Gastrocnemius medialis (tissue), 4 donors: ENCODE results near the gene ANTKMT. TPM values are rescaled to one million over a fixed set of nuclear protein-coding genes. Genes with fewer than 3 reads are reported as not detected.

ENCODE experiments used
- ATAC-seq, 2 donors: fragments of 150-250 bp; one replicate each; pipeline ENCODE4 v1.9.1; 2016
- DNase-seq, 2 donors: peaks; one replicate each; pipeline ENCODE4 v3.0.0-alpha.2; 2019
- H3K27ac ChIP-seq, 4 donors: fragments of 200-600 bp; sonication (generic); 1 replicate in 1 of 4; 2 replicates in 3 of 4; pipeline ENCODE4 v1.5.1; 2016 to 2018; ENCODE audit warnings: mild to moderate bottlenecking in 2 of 4, moderate library complexity in 1 of 4
- H3K27me3 ChIP-seq, 3 donors: fragments of 200-600 bp; sonication (generic) in 2 of 3; 1 replicate in 1 of 3; 2 replicates in 2 of 3; pipeline versions ENCODE4 v1.5.1 to v1.6.0; 2016 to 2019; ENCODE audit warnings: mild to moderate bottlenecking in 1 of 3, moderate library complexity in 1 of 3
- H3K36me3 ChIP-seq, 2 donors: fragments of 200-600 bp; sonication (generic) in 1 of 2; one replicate each; pipeline ENCODE4 v1.5.1; 2017 to 2018
- H3K4me1 ChIP-seq, 2 donors: fragments of 200-600 bp; sonication (generic) in 1 of 2; one replicate each; pipeline ENCODE4 v1.5.1; 2016 to 2017; ENCODE audit warnings: mild to moderate bottlenecking in 2 of 2
- H3K4me3 ChIP-seq, 4 donors: fragments of 200-600 bp; sonication (generic) in 3 of 4; 1 replicate in 1 of 4; 2 replicates in 3 of 4; pipeline ENCODE4 v1.5.1; 2016 to 2019; ENCODE audit warnings: mild to moderate bottlenecking in 2 of 4
- H3K9me3 ChIP-seq, 3 donors: fragments of 200-600 bp; sonication (generic) in 2 of 3; 1 replicate in 1 of 3; 2 replicates in 2 of 3; pipeline ENCODE4 v1.5.1; 2016 to 2019
- CTCF ChIP-seq, 5 experiments: fragments of 450-650 bp in 3 of 5; fragments of 200-600 bp in 2 of 5; sonication (generic) in 2 of 5; IDR thresholded peaks in 4 of 5; conservative IDR thresholded peaks in 1 of 5; 1 replicate in 4 of 5; 2 replicates in 1 of 5; pipeline ENCODE4 v1.5.1; 2016 to 2019; ENCODE audit warnings: antibody characterized with exemption in 5 of 5, mild to moderate bottlenecking in 3 of 5, moderate library complexity in 3 of 5
- POLR2A ChIP-seq, 2 donors: fragments of 450-650 bp; IDR thresholded peaks; one replicate each; pipeline ENCODE4 v1.6.1; 2017; ENCODE audit warnings: antibody characterized with exemption in 2 of 2, mild to moderate bottlenecking in 2 of 2, moderate library complexity in 2 of 2
- in situ Hi-C, 4 donors: fragments of 200-750 bp; cut with MboI; loops; one replicate each; pipeline versions ENCODE4 v1.15.0 to v1.8.0; 2017; ENCODE audit warnings: low sequenced_read_pairs in 4 of 4
- intact Hi-C: fragments of 100-400 bp; cut with DNase I; formaldehyde crosslinking; loops from one replicate; pipeline ENCODE4 v1.15.1; 2023; ENCODE audit warnings: low total_unique reads
- total RNA-seq, 4 donors: library from RNA; depleted of rRNA; stranded (reverse); fragments of >200 nt; gene quantifications; one replicate each; pipeline versions ENCODE4 v1.1.0 to v1.2.3, GENCODE V29; 2016

Gene ANTKMT
- total RNA-seq, 4 donors from 2014 or later, result 20.9 to 84.0 (median 38.7) TPM

- H3K4me3 ChIP-seq, result no peak overlapping the region
- ATAC-seq (no peak), DNase-seq (no peak)
- no peak overlapping the region for H3K27ac ChIP-seq
- intact Hi-C loops (no loop called here), in situ Hi-C loops (no loop called here)
- peaks cover 0 to 1% of the 10 kb centered on the region in 2 donors for H3K4me1 ChIP-seq
- TF ChIP-seq POLR2A (IDR thresholded peaks at IDR 0.05) (no peak), CTCF (IDR thresholded peaks at IDR 0.05 in 4 of 5, conservative IDR thresholded peaks at IDR 0.05 in 1 of 5) (no peak)
- peaks cover 0 to 68% of the 10 kb centered on the region in 2 donors for H3K36me3 ChIP-seq
- H3K9me3 ChIP-seq, result no peaks in the 10 kb centered on the region
- peaks cover under 1 to 5% (median 2%) of the 10 kb centered on the region in 3 donors for H3K27me3 ChIP-seq
Observed at GRCh38 chr16:733382-734207, 12.6 kb downstream of the ANTKMT start.

- no peak overlapping the region for H3K4me3 ChIP-seq
- intact Hi-C loops (no loop called here), in situ Hi-C loops (no loop called here)
- H3K36me3 ChIP-seq, result peaks cover 0 to 68% of the 10 kb centered on the region in 2 donors
- H3K27me3 ChIP-seq, result no peaks in the 10 kb centered on the region
- ATAC-seq, result no peak
- TF ChIP-seq CTCF (IDR thresholded peaks at IDR 0.05 in 4 of 5, conservative IDR thresholded peaks at IDR 0.05 in 1 of 5) (no peak), POLR2A (IDR thresholded peaks at IDR 0.05) (no peak)
- DNase-seq, result no peak
- H3K27ac ChIP-seq, result no peak overlapping the region
- H3K9me3 ChIP-seq, result no peaks in the 10 kb centered on the region
- no peaks in the 10 kb centered on the region for H3K4me1 ChIP-seq
Observed at GRCh38 chr16:734208-734980, 13.4 kb downstream of the ANTKMT start.

- peaks cover 7% of the 10 kb centered on the region in 2 donors for H3K4me1 ChIP-seq
- no peaks in the 10 kb centered on the region for H3K27me3 ChIP-seq
- H3K9me3 ChIP-seq, result no peaks in the 10 kb centered on the region
- in situ Hi-C loops (no loop called here), intact Hi-C loops (no loop called here)
- no peak for ATAC-seq
- DNase-seq, result no peak
- TF ChIP-seq CTCF (IDR thresholded peaks at IDR 0.05 in 4 of 5, conservative IDR thresholded peaks at IDR 0.05 in 1 of 5) (no peak), POLR2A (IDR thresholded peaks at IDR 0.05) (no peak)
- H3K27ac ChIP-seq, result no peak overlapping the region
- H3K4me3 ChIP-seq, result no peak overlapping the region
- H3K36me3 ChIP-seq, result peaks cover 0 to 68% of the 10 kb centered on the region in 2 donors
Observed at GRCh38 chr16:734981-735881, 14.3 kb downstream of the ANTKMT start.

- Histone ChIP-seq H3K27me3 (no peaks in the 10 kb centered on the region), H3K9me3 (no peaks in the 10 kb centered on the region), H3K4me1 (peaks cover 7 to 8% of the 10 kb centered on the region in 2 donors), H3K4me3 (no peak overlapping the region), H3K36me3 (peaks cover 0 to 62% of the 10 kb centered on the region in 2 donors), H3K27ac (no peak overlapping the region)
- TF ChIP-seq CTCF (IDR thresholded peaks at IDR 0.05 in 4 of 5, conservative IDR thresholded peaks at IDR 0.05 in 1 of 5) (no peak), POLR2A (IDR thresholded peaks at IDR 0.05) (no peak)
- no peak for DNase-seq
- no peak for ATAC-seq
- in situ Hi-C loops (no loop called here), intact Hi-C loops (no loop called here)
Observed at GRCh38 chr16:735982-736453, 15.1 kb downstream of the ANTKMT start.
